Lung (tissue), 16 donors: ENCODE measurements around the gene DRD1. TPM values are rescaled to one million over a fixed set of nuclear protein-coding genes. Genes with fewer than 3 reads are reported as not detected.

Source experiments
- ATAC-seq: fragments of 200-7000 bp; cut with Tn5 transposase; one replicate; pipeline ENCODE4 v1.9.1; 2020; ENCODE audit warnings: moderate number of reproducible peaks; ENCODE audit not compliant: insufficient read depth, low FRiP score
- DNase-seq, 3 donors: peaks; one replicate each; pipeline ENCODE4 v3.0.0-alpha.2; 2013 to 2017
- H3K27ac ChIP-seq, 2 donors: one replicate each; pipeline ENCODE4 v1.5.1; 2013; ENCODE audit warnings: mild to moderate bottlenecking in 2 of 2, moderate library complexity in 2 of 2, control low read depth in 1 of 2, inconsistent platforms in 1 of 2, low read depth in 1 of 2, low read length in 1 of 2
- H3K27me3 ChIP-seq, 3 donors: one replicate each; pipeline ENCODE4 v1.5.1; 2013; ENCODE audit warnings: low read length in 2 of 3; ENCODE audit not compliant: control insufficient read depth in 3 of 3, insufficient read depth in 3 of 3
- H3K36me3 ChIP-seq, 4 donors: one replicate each; pipeline ENCODE4 v1.5.1; 2013; ENCODE audit warnings: low read length in 4 of 4, mild to moderate bottlenecking in 1 of 4, moderate library complexity in 1 of 4; ENCODE audit not compliant: control insufficient read depth in 4 of 4, insufficient read depth in 4 of 4
- H3K4me1 ChIP-seq, 5 donors: one replicate each; pipeline ENCODE4 v1.5.1; 2013; ENCODE audit warnings: low read length in 5 of 5, mild to moderate bottlenecking in 2 of 5, moderate library complexity in 1 of 5; ENCODE audit not compliant: control insufficient read depth in 5 of 5, insufficient read depth in 5 of 5
- H3K4me3 ChIP-seq: one replicate; pipeline ENCODE4 v1.5.1; 2013; ENCODE audit warnings: mild to moderate bottlenecking, control low read depth, moderate library complexity
- H3K9ac ChIP-seq, 2 donors: one replicate each; pipeline ENCODE4 v1.5.1; 2013; ENCODE audit warnings: low read length in 2 of 2, control low read depth in 1 of 2; ENCODE audit not compliant: insufficient read depth in 1 of 2
- H3K9me3 ChIP-seq, 4 donors: one replicate each; pipeline ENCODE4 v1.5.1; 2013; ENCODE audit warnings: low read length in 3 of 4, mild to moderate bottlenecking in 1 of 4, moderate library complexity in 1 of 4; ENCODE audit not compliant: control insufficient read depth in 4 of 4, insufficient read depth in 3 of 4
- CTCF ChIP-seq: IDR thresholded peaks from 2 replicates; pipeline ENCODE4 v1.5.1; 2012; ENCODE audit warnings: mild to moderate bottlenecking; ENCODE audit errors: control extremely low read depth, extremely low read depth
- WGBS, 2 donors: extraction: QIAGEN DNeasy Blood & Tissue Kit; methylation state at CpG; one replicate each; pipeline ENCODE4 v1.1.7; 2013; 5-methylcytosine and 5-hydroxymethylcytosine counted together
- long read RNA-seq, 5 donors: transcript quantifications; one replicate each; lab custom pipeline, GENCODE V29; 2026
- polyA plus RNA-seq, 2 donors: library from polyadenylated mRNA; stranded (reverse); fragments of 200-250 nt; gene quantifications; one replicate each; pipeline ENCODE4 v1.2.1, GENCODE V29; 2013
- total RNA-seq, 2 donors: library from RNA; depleted of rRNA in 1 of 2; stranded (reverse); fragments of >200 nt in 1 of 2; gene quantifications; one replicate each; pipeline ENCODE4 v1.2.1, GENCODE V29; 2014 to 2021
- donor health status: control.
- donor health status: control.
- donor health status: Bipolar disorder and iron deficiency.
- donor health status: healthy.
- donor health status: DM: yes; HTN: yes; CAD: no.

DRD1 gene
- total RNA-seq = 1 to 10 TPM in 1 of 2 donors, under 1 TPM in 1; 0.83 to 1.5 TPM
- under 1 TPM; 0.12 to 0.23 TPM for polyA plus RNA-seq
- long read RNA-seq, donor 1 = 0 reads
- long read RNA-seq, donor 2 = 0 reads
- long read RNA-seq, donor 3 = 0 reads
- long read RNA-seq, donor 4, partial matches to known transcripts = 5 of 5 reads
- long read RNA-seq, donor 4, other reads (novel, unspliced or antisense) = 0 of 5 reads
- long read RNA-seq, donor 5 = 0 reads

- 1 to 2% methylated on average over 79 to 91 of the region's 91 CpGs for whole genome bisulfite sequencing, 2 donors
- peaks cover 0 to 3% (median 0%) of the 10 kb centered on the region in 4 donors for H3K9me3 ChIP-seq
- TF ChIP-seq CTCF = peak; percentile 39
- H3K4me1 ChIP-seq = peaks cover 0 to 19% (median 4%) of the 10 kb centered on the region in 5 donors
- H3K36me3 ChIP-seq = no peaks in the 10 kb centered on the region
- no peak within 1 kb of the TSS for H3K9ac ChIP-seq
- DNase-seq (peak; percentile 36 to 51 (median 45)), ATAC-seq (peak; percentile 77)
- H3K4me3 ChIP-seq = peak within 1 kb of the TSS; percentile 44
- peaks cover 9 to 67% (median 38%) of the 10 kb centered on the region in 3 donors for H3K27me3 ChIP-seq
- H3K27ac ChIP-seq = no peak within 1 kb of the TSS
These were observed at the start of gene DRD1 for GRCh38 chr5:175444060-175444904. TSS of gene DRD1 (minus strand) at chr5:175444182. CDS start at chr5:175443099, 1,083 bp downstream.

GRCh38 chr5:175493726-175494125 is 49.7 kb upstream of the DRD1 start:
- DNase-seq = no peak
- WGBS, 2 donors = 92 to 96% methylated on average over 8 of the region's 8 CpGs
- Histone ChIP-seq H3K27me3 (no peaks in the 10 kb centered on the region), H3K4me3 (no peak overlapping the region), H3K4me1 (no peaks in the 10 kb centered on the region), H3K27ac (no peak overlapping the region), H3K9me3 (no peaks in the 10 kb centered on the region), H3K9ac (no peak overlapping the region), H3K36me3 (peaks cover 4 to 24% (median 15%) of the 10 kb centered on the region in 4 donors)
- ATAC-seq = no peak
- no peak for TF ChIP-seq CTCF

- ATAC-seq (no peak), DNase-seq (no peak)
- no peaks in the 10 kb centered on the region for H3K9me3 ChIP-seq
- H3K4me3 ChIP-seq = no peak overlapping the region
- no peak overlapping the region for H3K9ac ChIP-seq
- H3K27ac ChIP-seq = no peak overlapping the region
- H3K4me1 ChIP-seq = no peaks in the 10 kb centered on the region
- no peaks in the 10 kb centered on the region for H3K27me3 ChIP-seq
- TF ChIP-seq CTCF = no peak
- WGBS, 2 donors = 93 to 95% methylated on average over 7 of the region's 7 CpGs
- peaks cover 4 to 23% (median 15%) of the 10 kb centered on the region in 4 donors for H3K36me3 ChIP-seq
These were observed 49.3 kb upstream of the DRD1 start for GRCh38 chr5:175493260-175493659.
